WTC11 (cell line): Measurements from ENCODE around the gene HS6ST1. TPM values are rescaled to one million over a fixed set of nuclear protein-coding genes. Genes with fewer than 3 reads are reported as not detected.
A peak's percentile ranks its signal among the peaks of the same experiment; 100 is the strongest.

Experiments
- ATAC-seq: fragments of 200-7000 bp; cut with Tn5 transposase; 2 replicates; pipeline ENCODE4 v1.10.0; 2021; ENCODE audit warnings: mild to moderate bottlenecking, moderate library complexity
- CTCF ChIA-PET: fragments of 300-600 bp; sonication (Branson Sonifier 250); formaldehyde crosslinking; loops from one replicate; lab custom pipeline; 2021; ENCODE audit warnings: antibody characterized with exemption; lab: Charles Lee
- POLR2A ChIA-PET: fragments of 350-600 bp; sonication (Branson Sonifier 250); formaldehyde crosslinking; loops from one replicate; lab custom pipeline; 2021; ENCODE audit warnings: antibody characterized with exemption; lab: Charles Lee
- DNase-seq: peaks from one replicate; pipeline ENCODE4 v3.0.0; 2021; ENCODE audit warnings: low spot score
- H3K27ac Mint-ChIP-seq: 2 replicates; pipeline ENCODE4 v1.8.0; 2021; ENCODE audit warnings: mixed read lengths
- H3K27me3 Mint-ChIP-seq: 2 replicates; pipeline ENCODE4 v1.8.0; 2021; ENCODE audit warnings: low read depth, mild to moderate bottlenecking, moderate library complexity, mixed read lengths
- H3K36me3 Mint-ChIP-seq: 2 replicates; pipeline ENCODE4 v1.8.0; 2021; ENCODE audit warnings: mixed read lengths
- H3K4me1 Mint-ChIP-seq: 2 replicates; pipeline ENCODE4 v1.8.0; 2022; ENCODE audit warnings: mixed read lengths
- H3K4me3 Mint-ChIP-seq: 2 replicates; pipeline ENCODE4 v1.8.0; 2021; ENCODE audit warnings: mild to moderate bottlenecking, moderate library complexity, mixed read lengths
- H3K9me3 Mint-ChIP-seq: 2 replicates; pipeline ENCODE4 v1.8.0; 2021; ENCODE audit warnings: mixed read lengths
- CBFB ChIP-seq: sonication (generic); formaldehyde crosslinking; IDR thresholded peaks from 2 replicates; pipeline ENCODE4 v1.8.1; 2022; ENCODE audit warnings: mild to moderate bottlenecking, low read depth, missing genetic modification reagents
- FOXK1 ChIP-seq: sonication (generic); formaldehyde crosslinking; IDR thresholded peaks from 2 replicates; pipeline ENCODE4 v1.8.0; 2022; ENCODE audit warnings: mild to moderate bottlenecking, moderate library complexity, missing genetic modification reagents
- JUN ChIP-seq: sonication (generic); formaldehyde crosslinking; IDR thresholded peaks from 2 replicates; pipeline ENCODE4 v1.8.0; 2023; ENCODE audit warnings: mild to moderate bottlenecking, missing genetic modification reagents
- NFYB ChIP-seq: sonication (generic); formaldehyde crosslinking; conservative IDR thresholded peaks from 2 replicates; pipeline ENCODE4 v1.8.0; 2022; ENCODE audit warnings: low read depth, missing genetic modification reagents
- NR2C2 ChIP-seq: sonication (generic); formaldehyde crosslinking; IDR thresholded peaks from 2 replicates; pipeline ENCODE4 v1.8.0; 2022; ENCODE audit warnings: mild to moderate bottlenecking, missing genetic modification reagents
- RELA ChIP-seq: sonication (generic); formaldehyde crosslinking; IDR thresholded peaks from 2 replicates; pipeline ENCODE4 v1.8.1; 2022; ENCODE audit warnings: missing genetic modification reagents, mild to moderate bottlenecking, borderline replicate concordance
- RORB ChIP-seq: fragments of 250-450 bp; sonication (Bioruptor Pico); IDR thresholded peaks from 2 replicates; pipeline ENCODE4 v1.9.0; 2021; ENCODE audit warnings: mild to moderate bottlenecking
- TEAD4 ChIP-seq: sonication (generic); formaldehyde crosslinking; IDR thresholded peaks from 2 replicates; pipeline ENCODE4 v1.8.0; 2022; ENCODE audit warnings: mild to moderate bottlenecking, missing genetic modification reagents
- TP53 ChIP-seq: sonication (generic); formaldehyde crosslinking; IDR thresholded peaks from 2 replicates; pipeline ENCODE4 v1.8.1; 2023; ENCODE audit warnings: mild to moderate bottlenecking, missing genetic modification reagents
- ZNF423 ChIP-seq: fragments of 250-450 bp; sonication (Bioruptor Pico); IDR thresholded peaks from 2 replicates; pipeline ENCODE4 v2.1.2; 2022; ENCODE audit warnings: mild to moderate bottlenecking, moderate library complexity
- total RNA-seq: library from RNA; stranded (reverse); gene quantifications from 3 replicates; pipeline ENCODE4 v1.2.3, GENCODE V29; 2021
- TF ChIP-seq, protein P1 (sequence below): fragments of 250-450 bp; sonication (Bioruptor Pico); IDR thresholded peaks from 2 replicates; pipeline ENCODE4 v1.9.0; 2021; ENCODE audit warnings: moderate library complexity, mild to moderate bottlenecking, inconsistent platforms, borderline replicate concordance
- TF ChIP-seq, protein P2 (sequence below): fragments of 250-450 bp; sonication (Bioruptor Pico); IDR thresholded peaks from 2 replicates; pipeline ENCODE4 v1.9.0; 2021; ENCODE audit warnings: mild to moderate bottlenecking
- TF ChIP-seq, protein P3 (sequence below): fragments of 250-450 bp; sonication (Bioruptor Pico); conservative IDR thresholded peaks from 2 replicates; pipeline ENCODE4 v1.9.0; 2021; ENCODE audit warnings: mild to moderate bottlenecking
- TF ChIP-seq, protein P4 (sequence below): sonication (generic); formaldehyde crosslinking; IDR thresholded peaks from 2 replicates; pipeline ENCODE4 v1.8.1; 2022; ENCODE audit warnings: low read depth, missing genetic modification reagents, borderline replicate concordance

Gene HS6ST1
- total RNA-seq, 1 experiment from 2014 or later, result 55.5 TPM

DNA sequence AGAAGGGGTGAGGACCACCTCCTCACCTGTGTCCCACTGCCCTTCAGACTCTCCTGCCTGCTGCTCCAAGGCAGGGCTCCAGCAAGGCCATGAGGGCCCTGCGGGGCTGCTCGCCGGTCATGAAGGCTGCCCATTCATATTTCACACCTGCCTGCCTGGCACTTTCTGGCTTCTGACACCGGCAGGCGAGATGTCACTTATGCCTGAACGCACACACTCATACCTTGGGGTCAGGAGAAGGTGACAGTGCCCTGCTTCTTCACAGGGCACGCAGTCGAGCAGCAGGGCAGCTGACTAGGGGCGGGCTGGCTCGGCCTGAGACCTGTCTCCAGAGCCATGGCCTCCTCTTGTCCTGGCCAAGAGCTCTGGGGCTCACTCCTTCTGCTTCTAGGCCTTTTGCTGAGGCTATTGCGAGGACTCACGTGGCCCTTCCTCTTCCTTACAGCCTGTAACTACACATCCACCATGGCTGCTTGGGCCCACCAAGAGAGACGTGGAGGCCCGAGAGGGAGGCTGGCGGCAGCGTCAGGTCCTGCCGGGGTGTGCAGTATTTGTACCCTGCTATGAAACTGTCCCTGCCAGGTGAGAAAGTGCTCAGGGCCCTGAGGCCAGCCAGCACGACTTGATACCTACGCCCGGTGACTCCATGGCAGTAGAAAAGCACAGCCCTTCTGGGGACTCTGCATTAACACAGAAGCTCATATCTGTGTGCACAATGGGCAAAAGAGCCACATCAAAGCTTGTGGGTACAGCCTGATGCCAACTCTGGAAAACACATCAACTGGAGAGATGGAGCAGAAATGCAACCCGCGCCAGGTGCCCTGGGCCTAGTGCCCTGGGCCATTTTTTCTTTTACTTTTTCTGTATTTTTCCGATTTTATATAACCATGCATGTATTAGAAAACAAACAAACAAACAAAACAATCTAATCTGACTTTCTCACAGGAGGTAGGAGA, 30.6 kb downstream of the HS6ST1 start:
- Mint-ChIP-seq H3K27ac (peak overlapping the region; percentile 84; the same call in 1 of the 2 replicates), H3K9me3 (no peaks in the 10 kb centered on the region)
- TF ChIP-seq RELA (CRISPR knock-in tag) (no peak), FOXK1 (CRISPR knock-in tag) (no peak), NR2C2 (CRISPR knock-in tag) (no peak), CBFB (CRISPR knock-in tag) (no peak), TEAD4 (CRISPR knock-in tag) (no peak), RORB (CRISPR knock-in tag) (no peak)
- TF ChIP-seq, protein P1, sequence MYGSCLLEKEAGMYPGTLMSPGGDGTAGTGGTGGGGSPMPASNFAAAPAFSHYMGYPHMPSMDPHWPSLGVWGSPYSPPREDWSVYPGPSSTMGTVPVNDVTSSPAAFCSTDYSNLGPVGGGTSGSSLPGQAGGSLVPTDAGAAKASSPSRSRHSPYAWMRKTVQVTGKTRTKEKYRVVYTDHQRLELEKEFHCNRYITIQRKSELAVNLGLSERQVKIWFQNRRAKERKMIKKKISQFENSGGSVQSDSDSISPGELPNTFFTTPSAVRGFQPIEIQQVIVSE (CRISPR knock-in tag), result no peak
- TF ChIP-seq, protein P2, sequence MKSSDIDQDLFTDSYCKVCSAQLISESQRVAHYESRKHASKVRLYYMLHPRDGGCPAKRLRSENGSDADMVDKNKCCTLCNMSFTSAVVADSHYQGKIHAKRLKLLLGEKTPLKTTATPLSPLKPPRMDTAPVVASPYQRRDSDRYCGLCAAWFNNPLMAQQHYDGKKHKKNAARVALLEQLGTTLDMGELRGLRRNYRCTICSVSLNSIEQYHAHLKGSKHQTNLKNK, result no peak
- TF ChIP-seq, protein P3, sequence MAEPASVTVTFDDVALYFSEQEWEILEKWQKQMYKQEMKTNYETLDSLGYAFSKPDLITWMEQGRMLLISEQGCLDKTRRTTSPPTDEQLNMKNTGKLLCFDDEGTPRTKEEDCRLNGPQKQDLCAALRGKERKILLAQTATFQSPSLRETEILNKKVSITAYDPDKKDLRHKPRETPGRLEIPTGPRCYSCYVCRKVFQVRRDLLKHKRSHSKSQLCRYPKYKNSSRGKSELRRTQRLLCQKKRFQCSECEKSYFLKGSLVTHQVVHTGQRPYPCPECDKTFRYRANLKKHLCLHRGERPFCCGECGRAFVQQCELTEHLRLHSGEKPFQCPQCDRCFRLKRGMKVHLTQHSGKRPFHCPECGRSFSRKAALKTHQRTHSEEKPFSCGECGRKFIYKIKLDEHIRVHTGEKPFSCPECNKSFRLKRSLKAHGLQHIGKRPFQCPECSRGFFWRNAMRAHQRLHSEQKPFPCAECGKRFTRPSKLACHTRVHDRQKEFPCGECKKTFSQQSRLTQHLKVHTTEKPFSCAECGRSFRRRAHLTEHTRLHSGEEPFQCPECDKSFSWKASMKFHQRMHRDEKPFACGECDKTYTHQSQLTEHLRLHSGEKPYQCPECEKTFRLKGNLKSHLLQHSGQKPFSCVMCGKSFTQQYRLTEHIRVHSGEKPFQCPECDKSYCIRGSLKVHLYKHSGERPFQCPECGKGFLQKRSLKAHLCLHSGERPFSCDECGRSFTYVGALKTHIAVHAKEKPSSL, result no peak
- TF ChIP-seq, all 79 proteins: peak for 0
- ATAC-seq (no peak), DNase-seq (no peak)
- Mint-ChIP-seq H3K4me1 (peaks cover 35% of the 10 kb centered on the region), H3K36me3 (0 out of 2 replicates have a peak, but pooled peaks cover 2% of the 10 kb centered on the region), H3K4me3 (no peak overlapping the region), H3K27me3 (no peaks in the 10 kb centered on the region)
- ChIA-PET POLR2A (no interaction called here), CTCF (no interaction called here)

DNA sequence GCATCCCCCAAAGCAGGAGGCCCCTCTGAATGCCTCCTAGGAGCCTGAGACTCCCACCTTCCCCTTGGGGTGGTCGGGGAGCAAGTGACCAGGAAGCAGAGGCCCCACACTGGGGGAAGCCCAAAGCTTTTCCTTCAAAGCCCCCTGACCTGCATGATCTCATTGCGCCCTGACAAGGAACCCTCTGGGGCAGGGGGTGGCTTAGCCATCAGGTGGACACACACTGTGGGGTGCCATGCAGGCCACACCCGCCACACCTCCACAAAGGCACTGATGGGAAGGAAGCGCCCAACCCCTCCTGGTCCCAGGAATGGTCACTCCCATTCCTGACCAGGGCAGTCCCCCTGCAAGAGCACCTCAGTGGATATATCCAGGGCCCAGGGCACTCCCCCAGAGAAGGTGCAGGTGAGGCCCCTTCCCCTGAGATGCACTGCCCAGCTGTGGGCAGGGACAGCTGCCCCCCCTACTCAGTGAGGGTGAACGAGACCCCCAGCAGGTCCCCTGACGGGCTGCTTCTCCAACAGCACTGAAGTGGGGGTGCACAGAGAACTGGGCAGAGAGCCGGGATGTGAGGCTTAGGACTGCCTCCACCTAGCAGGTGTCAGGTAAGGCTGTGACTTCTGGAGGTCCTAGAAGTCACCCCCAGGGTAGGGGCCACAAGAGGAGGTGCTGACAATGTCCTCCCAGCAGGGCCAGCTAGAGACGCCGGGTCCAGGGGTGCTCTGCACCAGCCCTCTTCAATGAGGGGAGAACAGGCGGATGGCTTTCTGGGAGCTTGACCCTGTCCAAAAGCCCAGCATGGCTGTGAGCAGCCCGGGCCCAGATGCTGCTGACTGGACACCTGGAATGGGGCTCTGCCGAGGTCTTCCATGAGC, 31.5 kb downstream of the HS6ST1 start:
- ATAC-seq, result no peak
- ChIA-PET CTCF (no interaction called here), POLR2A (no interaction called here)
- no peaks in the 10 kb centered on the region for H3K9me3 Mint-ChIP-seq
- H3K27ac Mint-ChIP-seq, result no peak overlapping the region
- H3K36me3 Mint-ChIP-seq, result 0 out of 2 replicates have a peak, but pooled peaks cover 2% of the 10 kb centered on the region
- H3K4me3 Mint-ChIP-seq, result no peak overlapping the region
- peaks cover 36% of the 10 kb centered on the region for H3K4me1 Mint-ChIP-seq
- no peak for TF ChIP-seq NFYB (CRISPR knock-in tag)
- TF ChIP-seq JUN (CRISPR knock-in tag), result no peak
- no peak for TF ChIP-seq ZNF423 (CRISPR knock-in tag)
- no peak for TF ChIP-seq TEAD4 (CRISPR knock-in tag)
- 0 out of 2 replicates have a peak, but pooled peaks have one; percentile 37 for TF ChIP-seq TP53 (CRISPR knock-in tag)
- TF ChIP-seq, protein P4, sequence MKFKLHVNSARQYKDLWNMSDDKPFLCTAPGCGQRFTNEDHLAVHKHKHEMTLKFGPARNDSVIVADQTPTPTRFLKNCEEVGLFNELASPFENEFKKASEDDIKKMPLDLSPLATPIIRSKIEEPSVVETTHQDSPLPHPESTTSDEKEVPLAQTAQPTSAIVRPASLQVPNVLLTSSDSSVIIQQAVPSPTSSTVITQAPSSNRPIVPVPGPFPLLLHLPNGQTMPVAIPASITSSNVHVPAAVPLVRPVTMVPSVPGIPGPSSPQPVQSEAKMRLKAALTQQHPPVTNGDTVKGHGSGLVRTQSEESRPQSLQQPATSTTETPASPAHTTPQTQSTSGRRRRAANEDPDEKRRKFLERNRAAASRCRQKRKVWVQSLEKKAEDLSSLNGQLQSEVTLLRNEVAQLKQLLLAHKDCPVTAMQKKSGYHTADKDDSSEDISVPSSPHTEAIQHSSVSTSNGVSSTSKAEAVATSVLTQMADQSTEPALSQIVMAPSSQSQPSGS (CRISPR knock-in tag), result no peak
- no peak for TF ChIP-seq NR2C2 (CRISPR knock-in tag)
- no peaks in the 10 kb centered on the region for H3K27me3 Mint-ChIP-seq
- DNase-seq, result no peak
